Measurements from ENCODE around the gene TMEM26. TPM values are rescaled to one million over a fixed set of nuclear protein-coding genes. Genes with fewer than 3 reads are reported as not detected.

The TMEM26 gene
- total RNA-seq, 1 experiment from 2014 or later = not detected

DNA sequence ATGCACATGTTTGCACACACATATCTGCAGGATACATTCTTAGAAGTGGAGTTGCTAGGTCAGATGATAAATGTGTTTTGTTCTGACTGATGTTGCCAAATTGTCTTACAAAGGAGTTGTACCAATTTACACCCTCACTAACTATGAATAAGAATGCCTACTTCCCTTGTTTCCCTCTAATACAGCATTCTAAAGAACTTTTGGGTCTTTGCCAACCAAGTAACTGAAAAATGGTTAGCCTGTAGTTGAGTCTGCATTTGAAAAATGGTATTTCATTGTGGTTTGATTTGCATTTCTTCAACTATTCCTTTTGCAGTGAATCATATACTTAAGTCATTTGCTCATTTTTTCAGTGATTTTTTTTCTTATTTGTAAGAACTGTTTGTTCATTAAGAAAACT lies 48.4 kb downstream of the TMEM26 start:
- H3K79me2 ChIP-seq (ENCODE audit: low read length) = no peaks in the 10 kb centered on the region
- H3K9me3 ChIP-seq (ENCODE audit: low read length) = no peaks in the 10 kb centered on the region
- H4K20me1 ChIP-seq (ENCODE audit: low read length) = no peaks in the 10 kb centered on the region
- ATAC-seq = no peak
- no peak overlapping the region for H3K4me2 ChIP-seq (ENCODE audit: low read length)
- DNase-seq = peak; percentile 33
- no TSS peak for BruUV-seq (replicated peaks)
- H3K27me3 ChIP-seq (ENCODE audit: low read length) = no peaks in the 10 kb centered on the region
- H2AFZ ChIP-seq (ENCODE audit: low read length) = no peak overlapping the region
- H3K4me1 ChIP-seq (ENCODE audit: insufficient read depth, low read length) = peaks cover 9% of the 10 kb centered on the region
- no peak overlapping the region for H3K4me3 ChIP-seq (ENCODE audit: low read length)
- POLR2A ChIA-PET (ENCODE audit: unreplicated experiment) = no interaction called here
- TF ChIP-seq CTCF (conservative IDR thresholded peaks at IDR 0.05; ENCODE audit: low read depth, low read length) (no peak), EZH2 (IDR thresholded peaks at IDR 0.05; ENCODE audit: low read length, unreplicated experiment) (no peak), EZH2phosphoT487 (IDR thresholded peaks at IDR 0.05; ENCODE audit: borderline replicate concordance, low read length) (no peak)
- no peak overlapping the region for H3K27ac ChIP-seq (ENCODE audit: low read length)
- H3K36me3 ChIP-seq (ENCODE audit: low read depth, low read length) = no peaks in the 10 kb centered on the region
- H3F3A ChIP-seq (ENCODE audit: low read length, unreplicated experiment) = no peaks in the 10 kb centered on the region
- no peaks in the 10 kb centered on the region for H3K9me2 ChIP-seq (replicated peaks; ENCODE audit: low read length)
- CTCF ChIA-PET = no interaction called here
- intact Hi-C loops (cut with micrococcal nuclease) = no loop called here
- H3K9ac ChIP-seq (ENCODE audit: low read length) = no peak overlapping the region

DNA sequence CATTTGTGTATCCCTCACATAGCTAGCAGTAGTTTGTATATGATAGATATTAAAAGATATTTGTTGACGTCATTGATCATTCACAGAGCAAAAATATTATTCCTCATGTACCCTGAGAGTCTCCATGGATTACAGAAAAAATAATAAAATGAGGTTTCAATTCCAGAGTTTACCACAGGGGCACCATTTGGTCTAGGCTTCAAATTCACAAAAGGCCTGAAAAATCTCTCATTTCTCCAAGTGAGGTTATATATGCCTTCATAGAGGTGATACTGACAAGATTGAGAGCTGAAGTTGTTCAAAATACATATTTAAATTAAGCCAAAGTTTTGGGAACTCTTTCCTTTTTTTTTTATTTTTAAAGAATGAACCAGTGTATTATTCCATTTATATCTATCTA lies 52.7 kb downstream of the TMEM26 start:
- Histone ChIP-seq H3F3A (ENCODE audit: low read length, unreplicated experiment) (peaks cover 9% of the 10 kb centered on the region), H3K9me3 (ENCODE audit: low read length) (no peaks in the 10 kb centered on the region), H3K9ac (ENCODE audit: low read length) (no peak overlapping the region), H3K9me2 (replicated peaks; ENCODE audit: low read length) (no peaks in the 10 kb centered on the region), H3K4me3 (ENCODE audit: low read length) (no peak overlapping the region), H3K36me3 (ENCODE audit: low read depth, low read length) (no peaks in the 10 kb centered on the region), H2AFZ (ENCODE audit: low read length) (no peak overlapping the region), H3K27ac (ENCODE audit: low read length) (no peak overlapping the region), H3K27me3 (ENCODE audit: low read length) (no peaks in the 10 kb centered on the region), H3K79me2 (ENCODE audit: low read length) (no peaks in the 10 kb centered on the region), H4K20me1 (ENCODE audit: low read length) (no peaks in the 10 kb centered on the region), H3K4me2 (ENCODE audit: low read length) (no peak overlapping the region), H3K4me1 (ENCODE audit: insufficient read depth, low read length) (peaks cover 33% of the 10 kb centered on the region)
- no TSS peak for BruUV-seq (replicated peaks)
- ChIA-PET POLR2A (ENCODE audit: unreplicated experiment) (no interaction called here), CTCF (no interaction called here)
- intact Hi-C loops (cut with micrococcal nuclease) = no loop called here
- DNase-seq (peak; percentile 43), ATAC-seq (no peak)
- TF ChIP-seq EZH2phosphoT487 (IDR thresholded peaks at IDR 0.05; ENCODE audit: borderline replicate concordance, low read length) = no peak
- TF ChIP-seq EZH2 (IDR thresholded peaks at IDR 0.05; ENCODE audit: low read length, unreplicated experiment) = no peak
- TF ChIP-seq CTCF (conservative IDR thresholded peaks at IDR 0.05; ENCODE audit: low read depth, low read length) = peak; percentile 63

GRCh38 chr10:61399406-61399805 lies 53.8 kb downstream of the TMEM26 start:
- Histone ChIP-seq H3K9me2 (replicated peaks; ENCODE audit: low read length) (no peaks in the 10 kb centered on the region), H3K4me1 (ENCODE audit: insufficient read depth, low read length) (peaks cover 33% of the 10 kb centered on the region), H3K4me2 (ENCODE audit: low read length) (peak overlapping the region; percentile 51), H2AFZ (ENCODE audit: low read length) (no peak overlapping the region), H3K27me3 (ENCODE audit: low read length) (no peaks in the 10 kb centered on the region), H3K9ac (ENCODE audit: low read length) (peak overlapping the region; percentile 11; the same call in 1 of the 2 replicates), H4K20me1 (ENCODE audit: low read length) (no peaks in the 10 kb centered on the region), H3K4me3 (ENCODE audit: low read length) (peak overlapping the region; percentile 4), H3K36me3 (ENCODE audit: low read depth, low read length) (no peaks in the 10 kb centered on the region), H3K27ac (ENCODE audit: low read length) (peak overlapping the region; percentile 71), H3K9me3 (ENCODE audit: low read length) (no peaks in the 10 kb centered on the region), H3K79me2 (ENCODE audit: low read length) (no peaks in the 10 kb centered on the region), H3F3A (ENCODE audit: low read length, unreplicated experiment) (peaks cover 9% of the 10 kb centered on the region)
- BruUV-seq (replicated peaks) = no TSS peak
- intact Hi-C loops (cut with micrococcal nuclease) = loop anchor here (5.0 kb wide), 1 partner anchor 37 kb away; no protein-coding TSS in a partner anchor
- no peak for TF ChIP-seq EZH2phosphoT487 (IDR thresholded peaks at IDR 0.05; ENCODE audit: borderline replicate concordance, low read length)
- TF ChIP-seq CTCF (conservative IDR thresholded peaks at IDR 0.05; ENCODE audit: low read depth, low read length) = no peak
- TF ChIP-seq EZH2 (IDR thresholded peaks at IDR 0.05; ENCODE audit: low read length, unreplicated experiment) = no peak
- CTCF ChIA-PET = interaction anchor here (0.5 to 1.2 kb wide), 3 partner anchors 128 to 503 kb away, joined by 3 to 6 read pairs (median 4); no protein-coding TSS in a partner anchor
- DNase-seq = peak; percentile 86
- ATAC-seq = peak; percentile 48
- POLR2A ChIA-PET (ENCODE audit: unreplicated experiment) = no interaction called here
